Pulmonary artery endothelial cell (primary cell): ENCODE results near the gene TXN2. TPM values are rescaled to one million over a fixed set of nuclear protein-coding genes. Genes with fewer than 3 reads are reported as not detected.
"Not testable (repeated sequence)": the region's sequence is repeated elsewhere in the genome, so short reads cannot be mapped to it uniquely, and the experiment has no call there.

Experiments
- DNase-seq: peaks from one replicate; pipeline ENCODE4 v3.0.0-alpha.2; 2011; ENCODE audit warnings: low read depth, low spot score
- total RNA-seq: library from RNA; depleted of rRNA; stranded (reverse); fragments of >200 nt; gene quantifications from 2 replicates; pipeline ENCODE4 v1.2.3, GENCODE V29; 2014

Gene TXN2
- total RNA-seq: 28.6 and 32.8 TPM in 2 replicates

DNA sequence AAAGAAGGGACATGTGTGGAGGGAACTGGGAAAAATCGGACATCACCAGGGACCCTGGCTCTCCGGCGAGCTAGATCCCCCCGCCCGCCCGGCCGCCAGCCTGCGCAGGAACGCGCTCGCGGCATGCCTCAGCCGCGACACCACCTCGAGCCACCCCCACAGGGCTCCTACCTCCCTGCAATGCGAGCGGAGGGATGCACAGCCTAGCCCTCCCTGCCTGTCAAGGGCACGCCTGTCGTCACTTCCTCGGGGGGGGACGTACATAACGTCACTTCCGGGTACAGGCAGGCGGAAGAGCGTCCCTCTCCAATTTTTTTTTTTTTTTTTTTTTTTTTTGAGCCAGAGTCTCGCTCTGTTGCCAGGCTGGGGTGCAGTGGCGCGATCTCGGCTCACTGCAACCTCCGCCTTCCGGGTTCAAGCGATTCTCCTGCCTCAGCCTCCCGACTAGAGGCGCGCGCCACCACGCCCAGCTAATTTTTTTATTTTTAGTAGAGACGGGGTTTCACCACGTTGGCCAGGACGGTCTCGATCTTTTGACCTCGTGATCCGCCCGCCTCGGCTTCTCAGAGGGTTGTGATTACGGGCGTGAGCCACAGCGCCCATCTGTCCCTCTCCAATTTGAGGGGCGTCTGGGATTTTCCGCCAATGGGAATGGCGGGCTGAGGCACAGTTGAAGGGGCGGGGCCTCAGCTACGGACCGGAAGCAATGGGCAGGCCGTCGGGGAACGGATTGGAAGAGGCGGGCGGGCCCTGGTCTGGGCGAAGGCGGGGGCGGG, at the start of gene TXN2:
Gene TXN2 (minus strand): TSS at position 248 of the 776 bp plus-strand sequence. CDS start 803 bp downstream, outside the sequence.
- peak; percentile 82 for DNase-seq

DNA sequence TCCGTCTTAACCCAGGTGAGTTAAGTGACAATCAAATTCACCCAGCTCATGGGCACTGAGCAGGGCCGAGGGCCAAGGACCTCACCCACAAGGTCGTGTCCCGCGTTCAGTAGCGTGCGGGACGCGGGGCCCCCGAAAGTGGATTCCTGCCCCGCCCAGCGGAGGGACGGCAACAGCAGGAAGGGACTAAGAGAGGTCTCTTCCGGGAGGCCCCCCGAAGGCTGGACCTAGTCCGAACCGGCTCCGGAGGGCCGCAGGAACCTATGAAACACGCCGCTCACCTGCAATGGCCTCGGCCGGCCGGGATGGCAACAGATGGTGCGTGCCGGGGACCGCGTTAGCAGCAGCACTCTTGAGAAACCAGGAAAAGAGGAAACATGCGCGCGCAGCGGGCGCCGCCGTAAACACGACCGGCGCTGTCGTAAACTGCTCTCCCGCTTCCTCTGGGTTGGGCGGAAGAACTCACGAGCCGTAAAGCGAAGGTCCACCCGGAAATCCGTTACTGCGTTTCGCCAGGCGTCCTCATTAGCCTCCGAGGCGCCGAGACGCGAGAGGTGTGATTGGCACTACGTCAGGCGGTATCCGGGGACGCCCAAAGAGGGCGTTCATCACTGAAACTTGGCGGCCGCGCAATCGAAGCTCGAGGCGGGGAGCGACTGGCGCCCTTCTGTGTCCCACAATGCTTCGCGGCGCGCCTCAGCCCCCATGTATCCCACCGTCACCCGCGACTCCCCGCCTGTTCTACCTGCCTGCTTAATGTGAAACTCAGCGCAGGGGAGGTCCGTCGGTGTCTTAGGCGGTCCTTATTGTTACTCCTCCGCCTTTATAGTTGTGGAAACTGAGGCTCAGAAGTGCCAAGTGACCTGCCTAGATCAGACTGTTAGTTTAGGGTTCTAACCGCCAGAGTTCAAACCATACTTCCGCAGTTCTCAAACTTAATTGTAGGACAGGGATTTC, 47.6 kb upstream of the TXN2 start, which contains the start of gene EIF3D:
Gene EIF3D (minus strand): TSS at position 372 of the 957 bp plus-strand sequence. CDS start 3,045 bp downstream, outside the sequence.
- DNase-seq: peak; percentile 97

DNA sequence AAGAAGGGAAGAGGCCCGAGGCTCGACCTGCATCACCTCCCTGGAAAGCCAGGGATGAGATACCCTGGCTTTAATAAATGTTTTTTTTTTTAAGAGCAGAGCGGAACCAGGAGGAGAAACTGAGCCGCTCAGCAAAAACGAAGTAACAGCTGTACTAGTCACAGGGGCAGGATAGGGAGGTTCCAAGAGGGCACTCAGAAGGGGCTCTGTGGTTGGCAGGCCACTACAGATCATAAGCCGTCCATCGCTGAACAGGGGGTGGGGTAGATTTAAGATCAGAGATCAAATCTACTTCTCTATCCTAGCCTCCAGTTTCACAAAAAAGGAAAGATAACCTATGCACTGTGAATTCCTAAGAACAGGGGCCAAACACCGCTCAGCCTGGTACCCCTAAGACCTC, 46.9 kb upstream of the TXN2 start:
- no peak for DNase-seq

DNA sequence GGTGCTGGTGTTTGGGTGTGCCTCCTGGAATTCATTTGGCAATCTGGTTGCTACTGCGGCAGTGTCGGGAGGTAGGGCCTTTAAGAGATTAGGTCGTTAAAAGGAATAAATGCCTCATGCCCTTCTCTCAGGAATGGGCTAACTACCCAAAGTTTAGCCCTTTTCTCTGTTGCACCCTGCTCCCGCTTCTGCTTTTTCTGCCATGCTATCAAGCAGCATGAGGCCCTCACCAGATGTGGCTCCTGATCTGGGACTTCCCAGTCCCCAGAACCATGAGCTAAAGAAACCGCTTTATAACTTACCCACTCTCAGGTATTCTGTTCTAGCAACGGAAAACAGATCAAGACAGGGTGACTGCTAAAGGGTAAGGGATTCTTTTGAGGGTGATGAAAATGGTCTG, 41.2 kb upstream of the TXN2 start:
- DNase-seq: no peak

DNA sequence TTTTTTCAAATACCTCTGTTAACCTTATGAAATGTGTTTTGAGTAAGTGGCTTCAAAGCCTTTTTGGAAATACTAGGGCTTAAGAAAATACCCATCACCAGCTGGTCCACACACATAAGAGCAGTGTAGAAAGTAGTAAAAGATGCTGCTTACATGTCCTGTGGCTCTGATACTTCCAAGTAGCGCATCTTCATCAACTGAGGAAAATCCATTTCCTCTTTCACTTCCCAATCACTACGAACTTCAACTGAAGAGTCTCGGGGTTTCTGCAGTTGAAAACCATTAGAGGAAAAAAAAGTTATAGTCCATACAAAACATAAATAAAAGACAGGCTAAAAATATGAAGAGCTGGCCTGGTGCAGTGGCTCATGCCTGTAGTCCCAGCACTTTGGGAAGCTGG, 39.0 kb upstream of the TXN2 start:
- no peak for DNase-seq

DNA sequence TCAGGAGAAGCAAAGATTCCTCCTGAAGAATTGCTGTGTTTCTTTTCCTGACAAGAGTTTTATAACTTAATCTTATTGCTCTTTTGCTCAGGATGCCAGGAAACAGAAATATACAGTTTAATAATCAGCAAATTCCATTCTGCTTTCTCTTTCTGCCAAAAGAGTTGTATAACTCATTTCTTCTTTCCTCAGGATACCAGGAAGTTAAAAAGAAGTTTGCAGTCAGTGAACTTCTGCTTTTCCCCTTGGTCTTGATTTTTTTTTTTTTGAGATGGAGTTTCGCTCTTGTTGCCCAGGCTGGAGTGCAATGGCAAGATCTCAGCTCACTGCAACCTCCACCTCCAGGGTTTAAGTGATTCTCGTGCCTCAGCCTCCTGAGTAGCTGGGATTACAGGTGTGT, 38.5 kb upstream of the TXN2 start:
- not testable (repeated sequence) for DNase-seq

DNA sequence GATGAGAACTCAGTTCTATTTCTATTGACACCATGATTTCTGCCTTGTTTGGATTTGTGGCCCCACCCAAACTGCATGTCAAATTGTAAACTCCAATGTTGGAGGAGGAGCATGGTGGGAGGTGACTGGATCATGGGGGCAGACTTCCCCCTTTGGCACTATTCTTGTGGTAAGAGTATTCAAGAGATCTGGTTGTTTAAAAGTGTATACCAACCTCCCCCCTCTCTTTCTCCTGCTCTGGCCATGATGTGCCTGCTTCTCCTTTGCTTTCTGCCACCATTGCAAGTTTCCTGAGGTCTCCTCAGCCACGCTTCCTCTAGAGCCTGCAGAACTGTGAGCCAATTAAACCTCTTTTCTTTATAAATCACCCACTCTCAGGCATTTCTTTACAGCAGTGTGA, 33.3 kb upstream of the TXN2 start:
- DNase-seq: no peak

GRCh38 chr22:36512991-36513390, 31.6 kb upstream of the TXN2 start:
- DNase-seq: no peak

GRCh38 chr22:36512333-36512732, 30.9 kb upstream of the TXN2 start:
- no peak for DNase-seq

- no peak for DNase-seq
Observed at GRCh38 chr22:36510966-36511881, 29.8 kb upstream of the TXN2 start.

DNA sequence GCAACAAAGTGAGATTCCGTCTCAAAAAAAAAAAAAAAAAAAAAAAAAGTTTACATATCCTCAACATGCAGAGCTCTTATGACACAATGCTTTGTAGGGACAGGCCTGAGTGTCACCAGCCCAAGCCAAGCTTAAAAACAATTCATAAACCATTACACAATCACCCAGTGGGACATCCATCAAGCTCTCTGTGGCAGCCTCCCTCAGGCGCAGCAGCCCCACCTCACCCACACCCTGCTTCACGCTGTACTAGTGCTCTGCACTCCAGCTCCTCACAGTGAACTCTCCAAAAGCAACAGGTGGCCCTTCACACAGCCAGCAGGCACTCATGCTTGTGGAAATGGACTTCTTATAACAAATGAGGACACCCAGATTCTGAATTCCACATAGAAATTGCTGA, 28.9 kb upstream of the TXN2 start:
- no peak for DNase-seq

- DNase-seq: no peak
Observed at GRCh38 chr22:36507518-36508010, 26.1 kb upstream of the TXN2 start.

- DNase-seq: peak; percentile 45
Observed at GRCh38 chr22:36506637-36507517, 25.4 kb upstream of the TXN2 start, which contains the start of gene FOXRED2. Gene FOXRED2 (minus strand): TSS chr22:36507040. CDS start chr22:36506422, 618 bp downstream.

DNA sequence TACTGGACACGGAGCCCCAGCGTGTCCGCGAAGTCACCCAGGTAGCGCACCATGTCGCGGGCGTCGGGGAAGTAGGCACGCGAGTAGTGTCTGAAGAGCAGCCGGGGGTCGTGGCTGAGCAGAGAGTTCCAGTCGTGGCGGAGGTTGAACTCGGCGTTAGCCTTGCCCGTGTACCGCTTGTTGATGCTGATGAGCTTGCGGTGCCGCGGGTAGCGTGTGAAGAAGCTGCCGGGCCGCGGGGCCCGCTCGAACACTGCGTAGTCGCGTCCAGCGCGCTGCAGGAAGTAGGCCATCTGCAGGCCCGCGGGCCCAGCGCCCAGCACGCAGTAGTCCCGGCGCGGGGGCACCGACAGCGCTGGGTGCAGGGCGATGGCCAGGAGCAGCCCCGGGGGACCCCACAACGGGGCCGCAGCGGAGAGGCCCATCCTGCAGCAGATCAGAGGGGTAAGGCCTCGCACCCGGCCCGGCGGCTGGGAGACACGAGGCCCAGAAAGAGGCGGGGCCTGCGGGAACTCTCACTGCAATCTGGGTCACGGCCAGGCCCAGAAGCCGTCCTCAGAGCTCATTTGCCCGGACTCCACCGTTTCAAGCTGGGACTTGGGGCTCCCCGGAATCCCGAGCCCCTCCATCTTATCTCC, 24.7 kb upstream of the TXN2 start:
- no peak for DNase-seq

DNA sequence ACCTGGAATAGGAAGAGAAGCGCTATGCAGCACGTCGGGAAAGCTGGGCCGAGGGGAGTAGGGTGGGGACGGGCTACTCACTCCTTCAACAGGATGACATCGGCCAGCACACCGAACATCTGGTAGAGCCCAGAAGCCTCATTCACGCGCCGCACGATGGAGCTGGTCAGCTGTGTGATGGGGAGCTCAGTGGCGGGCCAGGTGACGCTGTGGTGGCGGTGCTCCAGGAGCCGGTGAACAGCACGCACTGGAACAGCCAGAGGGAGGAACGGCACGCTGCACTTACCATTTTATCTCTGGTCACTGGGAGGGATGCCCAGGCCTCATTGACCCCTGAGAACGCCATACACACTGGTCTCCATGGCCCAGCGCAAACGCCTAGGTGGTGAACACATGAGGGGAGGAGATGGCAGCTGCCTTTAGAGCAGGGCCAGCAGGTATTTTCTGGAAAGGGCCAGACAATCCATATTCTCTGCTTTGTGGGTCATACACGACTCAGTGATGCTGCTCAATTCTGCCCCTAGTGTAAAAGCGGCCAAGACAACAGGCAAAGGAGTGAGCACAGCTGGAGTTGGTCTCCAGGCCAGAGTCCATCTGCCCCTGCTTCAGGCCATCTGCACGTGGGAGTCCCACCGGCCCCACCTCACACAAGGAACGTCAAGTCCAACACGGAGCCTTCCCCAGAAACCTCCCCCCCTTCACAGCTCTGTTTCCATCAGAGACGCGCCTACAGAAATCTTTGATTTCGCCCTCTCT, 16.6 kb upstream of the TXN2 start:
- no peak for DNase-seq

DNA sequence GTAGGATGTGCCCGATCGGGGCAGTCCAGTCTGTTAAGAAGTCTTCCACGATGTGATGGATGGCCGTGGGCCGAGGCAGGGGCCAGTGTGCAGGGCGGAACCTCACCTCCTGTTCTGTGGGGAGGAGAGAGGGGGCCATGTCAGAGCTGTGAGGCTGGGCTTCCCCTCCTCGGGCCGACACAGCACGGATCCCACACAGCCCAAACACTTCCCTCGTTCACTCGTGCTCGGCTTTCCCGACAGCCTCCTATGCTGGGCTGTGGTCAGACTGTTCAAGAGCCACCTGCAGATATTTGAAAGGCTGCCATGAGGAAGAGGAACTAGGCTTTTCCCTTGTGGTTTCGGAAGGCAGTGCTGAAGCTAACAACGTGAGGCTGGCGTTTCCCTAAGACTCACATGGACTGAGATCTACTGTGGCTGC, 12.3 kb upstream of the TXN2 start:
- DNase-seq: no peak

- DNase-seq: no peak
Observed at GRCh38 chr22:36492109-36492508, 10.7 kb upstream of the TXN2 start.

GRCh38 chr22:36491155-36491554, 9.7 kb upstream of the TXN2 start:
- no peak for DNase-seq
